OCI-LY1 (cell line): ENCODE data around the gene ATP9B.

ENCODE experiments used
- H2AFZ ChIP-seq: fragments of 200-600 bp; sonication (generic), shearing (Covaris generic); 2 replicates; pipeline ENCODE4 v1.6.0; 2014; ENCODE audit warnings: antibody characterized with exemption, mild to moderate bottlenecking, low read length
- H3F3A ChIP-seq: fragments of 200-600 bp; sonication (generic), shearing (Covaris generic); 2 replicates; pipeline ENCODE4 v1.6.0; 2014; ENCODE audit warnings: mild to moderate bottlenecking, antibody characterized with exemption, low read length, moderate library complexity; ENCODE audit not compliant: insufficient read depth
- H3K27ac ChIP-seq: fragments of 200-600 bp; sonication (generic); 2 replicates; pipeline ENCODE4 v1.5.1; 2014; ENCODE audit warnings: low read length, mixed run types, mild to moderate bottlenecking, low read depth; ENCODE audit not compliant: poor library complexity, severe bottlenecking
- H3K27me3 ChIP-seq: fragments of 200-600 bp; sonication (generic); 2 replicates; pipeline ENCODE4 v1.6.0; 2014; ENCODE audit warnings: antibody characterized with exemption, mild to moderate bottlenecking, low read length, moderate library complexity; ENCODE audit not compliant: insufficient read depth
- H3K36me3 ChIP-seq: fragments of 200-600 bp; sonication (generic); 2 replicates; pipeline ENCODE4 v1.6.1; 2014; ENCODE audit warnings: mild to moderate bottlenecking, antibody characterized with exemption, low read length, moderate library complexity, mixed read lengths; ENCODE audit not compliant: insufficient read depth
- H3K4me1 ChIP-seq: fragments of 200-600 bp; sonication (generic); 2 replicates; pipeline ENCODE4 v1.5.1; 2014; ENCODE audit warnings: mild to moderate bottlenecking, low read length, moderate library complexity; ENCODE audit not compliant: insufficient read depth, severe bottlenecking
- H3K4me2 ChIP-seq: fragments of 200-600 bp; sonication (generic), shearing (Covaris generic); 2 replicates; pipeline ENCODE4 v1.6.1; 2014; ENCODE audit warnings: low read length
- H3K4me3 ChIP-seq: fragments of 200-600 bp; sonication (generic); 2 replicates; pipeline ENCODE4 v1.5.1; 2014; ENCODE audit warnings: low read length, low read depth, mild to moderate bottlenecking, mixed read lengths; ENCODE audit not compliant: poor library complexity, severe bottlenecking
- H3K79me2 ChIP-seq: fragments of 200-600 bp; shearing (Covaris generic); 2 replicates; pipeline ENCODE4 v1.6.1; 2016; ENCODE audit warnings: mixed run types, low read length, mixed read lengths; ENCODE audit not compliant: insufficient read depth
- H3K9ac ChIP-seq: fragments of 200-600 bp; sonication (generic), shearing (Covaris generic); 2 replicates; pipeline ENCODE4 v1.6.1; 2014; ENCODE audit warnings: mild to moderate bottlenecking, low read length, mixed read lengths
- H3K9me2 ChIP-seq: fragments of 200-600 bp; sonication (generic), shearing (Covaris generic); 2 replicates; pipeline ENCODE4 v1.6.1; 2014; ENCODE audit warnings: low read depth, mild to moderate bottlenecking, low read length, mixed read lengths
- H3K9me3 ChIP-seq: fragments of 200-600 bp; shearing (Covaris generic); 2 replicates; pipeline ENCODE4 v1.6.1; 2014; ENCODE audit warnings: low read length, mixed read lengths
- H4K20me1 ChIP-seq: fragments of 200-600 bp; sonication (generic), shearing (Covaris generic); 2 replicates; pipeline ENCODE4 v1.6.0; 2016; ENCODE audit warnings: mild to moderate bottlenecking, low read length; ENCODE audit not compliant: insufficient read depth
- CTCF ChIP-seq: fragments of 200-600 bp; sonication (generic), shearing (Covaris generic); IDR thresholded peaks from 2 replicates; pipeline ENCODE4 v1.5.1; 2017; ENCODE audit warnings: mild to moderate bottlenecking, antibody characterized with exemption, low read length, moderate library complexity, mixed read lengths
- EZH2 ChIP-seq: fragments of 200-600 bp; sonication (generic), shearing (Covaris generic); IDR thresholded peaks from 2 replicates; pipeline ENCODE4 v1.8.0; 2017; ENCODE audit warnings: borderline replicate concordance, mixed run types, mild to moderate bottlenecking, antibody characterized with exemption, low read length, moderate library complexity, mixed read lengths

Gene ATP9B, protein sequence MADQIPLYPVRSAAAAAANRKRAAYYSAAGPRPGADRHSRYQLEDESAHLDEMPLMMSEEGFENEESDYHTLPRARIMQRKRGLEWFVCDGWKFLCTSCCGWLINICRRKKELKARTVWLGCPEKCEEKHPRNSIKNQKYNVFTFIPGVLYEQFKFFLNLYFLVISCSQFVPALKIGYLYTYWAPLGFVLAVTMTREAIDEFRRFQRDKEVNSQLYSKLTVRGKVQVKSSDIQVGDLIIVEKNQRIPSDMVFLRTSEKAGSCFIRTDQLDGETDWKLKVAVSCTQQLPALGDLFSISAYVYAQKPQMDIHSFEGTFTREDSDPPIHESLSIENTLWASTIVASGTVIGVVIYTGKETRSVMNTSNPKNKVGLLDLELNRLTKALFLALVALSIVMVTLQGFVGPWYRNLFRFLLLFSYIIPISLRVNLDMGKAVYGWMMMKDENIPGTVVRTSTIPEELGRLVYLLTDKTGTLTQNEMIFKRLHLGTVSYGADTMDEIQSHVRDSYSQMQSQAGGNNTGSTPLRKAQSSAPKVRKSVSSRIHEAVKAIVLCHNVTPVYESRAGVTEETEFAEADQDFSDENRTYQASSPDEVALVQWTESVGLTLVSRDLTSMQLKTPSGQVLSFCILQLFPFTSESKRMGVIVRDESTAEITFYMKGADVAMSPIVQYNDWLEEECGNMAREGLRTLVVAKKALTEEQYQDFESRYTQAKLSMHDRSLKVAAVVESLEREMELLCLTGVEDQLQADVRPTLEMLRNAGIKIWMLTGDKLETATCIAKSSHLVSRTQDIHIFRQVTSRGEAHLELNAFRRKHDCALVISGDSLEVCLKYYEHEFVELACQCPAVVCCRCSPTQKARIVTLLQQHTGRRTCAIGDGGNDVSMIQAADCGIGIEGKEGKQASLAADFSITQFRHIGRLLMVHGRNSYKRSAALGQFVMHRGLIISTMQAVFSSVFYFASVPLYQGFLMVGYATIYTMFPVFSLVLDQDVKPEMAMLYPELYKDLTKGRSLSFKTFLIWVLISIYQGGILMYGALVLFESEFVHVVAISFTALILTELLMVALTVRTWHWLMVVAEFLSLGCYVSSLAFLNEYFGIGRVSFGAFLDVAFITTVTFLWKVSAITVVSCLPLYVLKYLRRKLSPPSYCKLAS

GRCh38 chr18:79068937-79069716 is at the start of gene ATP9B:
TSS of gene ATP9B (plus strand) at chr18:79069394. CDS start at chr18:79069411, 17 bp downstream.
- no peaks in the 10 kb centered on the region for H3K9me2 ChIP-seq
- TF ChIP-seq EZH2 (no peak), CTCF (no peak)
- peak within 1 kb of the TSS; percentile 25; the same call in 1 of the 2 replicates for H2AFZ ChIP-seq
- H3K27me3 ChIP-seq: no peaks in the 10 kb centered on the region; the same call in 1 of the 2 replicates
- H3K4me2 ChIP-seq: peak within 1 kb of the TSS; percentile 87
- H3K4me1 ChIP-seq: peaks cover 20% of the 10 kb centered on the region
- peak within 1 kb of the TSS; percentile 50 for H3K27ac ChIP-seq
- H3K9me3 ChIP-seq: peaks cover 4% of the 10 kb centered on the region; the same call in 1 of the 2 replicates
- H4K20me1 ChIP-seq: no peaks in the 10 kb centered on the region
- H3K36me3 ChIP-seq: no peaks in the 10 kb centered on the region; the same call in 1 of the 2 replicates
- peak within 1 kb of the TSS; percentile 99 for H3K4me3 ChIP-seq
- no peaks in the 10 kb centered on the region for H3F3A ChIP-seq
- H3K9ac ChIP-seq: peak within 1 kb of the TSS; percentile 97
- peaks cover 30% of the 10 kb centered on the region for H3K79me2 ChIP-seq

DNA sequence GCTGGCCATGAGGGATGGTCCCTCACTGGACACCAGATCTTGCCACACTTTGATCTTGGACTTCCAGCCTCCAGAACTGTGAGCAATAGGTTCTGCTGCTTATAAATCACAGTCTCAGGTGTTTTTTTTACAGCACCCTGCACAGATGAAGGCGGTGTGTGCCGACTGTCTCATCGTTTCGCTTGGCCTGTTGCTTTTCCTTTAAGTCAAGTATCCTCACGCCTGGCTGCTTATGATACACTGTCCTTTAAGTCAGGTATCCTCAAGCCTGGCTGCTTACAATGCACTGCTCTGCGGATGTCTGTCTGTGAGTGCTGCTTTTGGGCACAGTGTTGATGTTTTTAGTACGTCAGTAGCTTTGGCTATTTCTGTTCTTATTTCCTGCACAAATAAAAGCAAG is 49.3 kb upstream of the ATP9B start:
- Histone ChIP-seq H3F3A (no peaks in the 10 kb centered on the region), H2AFZ (no peak overlapping the region), H3K36me3 (no peaks in the 10 kb centered on the region; the same call in 1 of the 2 replicates), H3K9me2 (no peaks in the 10 kb centered on the region), H3K4me1 (no peaks in the 10 kb centered on the region), H3K4me3 (no peak overlapping the region), H3K4me2 (no peak overlapping the region), H4K20me1 (no peaks in the 10 kb centered on the region), H3K9me3 (no peaks in the 10 kb centered on the region; the same call in 1 of the 2 replicates), H3K27me3 (peaks cover 12% of the 10 kb centered on the region; the same call in 1 of the 2 replicates), H3K9ac (no peak overlapping the region), H3K79me2 (no peaks in the 10 kb centered on the region), H3K27ac (no peak overlapping the region)
- TF ChIP-seq CTCF (no peak), EZH2 (no peak)

- H3K27me3 ChIP-seq: peaks cover 12% of the 10 kb centered on the region; the same call in 1 of the 2 replicates
- no peak overlapping the region for H3K4me3 ChIP-seq
- H3K27ac ChIP-seq: no peak overlapping the region
- no peaks in the 10 kb centered on the region; the same call in 1 of the 2 replicates for H3K9me3 ChIP-seq
- no peak overlapping the region for H2AFZ ChIP-seq
- no peaks in the 10 kb centered on the region for H3F3A ChIP-seq
- H3K9ac ChIP-seq: no peak overlapping the region
- H3K79me2 ChIP-seq: no peaks in the 10 kb centered on the region
- TF ChIP-seq EZH2: no peak
- TF ChIP-seq CTCF: no peak
- no peak overlapping the region for H3K4me2 ChIP-seq
- no peaks in the 10 kb centered on the region for H4K20me1 ChIP-seq
- no peaks in the 10 kb centered on the region for H3K9me2 ChIP-seq
- H3K4me1 ChIP-seq: no peaks in the 10 kb centered on the region
- H3K36me3 ChIP-seq: no peaks in the 10 kb centered on the region; the same call in 1 of the 2 replicates
These were observed 46.6 kb upstream of the ATP9B start for GRCh38 chr18:79022603-79023002.
